ENCODE results near the gene PGC.

Gene PGC

DNA sequence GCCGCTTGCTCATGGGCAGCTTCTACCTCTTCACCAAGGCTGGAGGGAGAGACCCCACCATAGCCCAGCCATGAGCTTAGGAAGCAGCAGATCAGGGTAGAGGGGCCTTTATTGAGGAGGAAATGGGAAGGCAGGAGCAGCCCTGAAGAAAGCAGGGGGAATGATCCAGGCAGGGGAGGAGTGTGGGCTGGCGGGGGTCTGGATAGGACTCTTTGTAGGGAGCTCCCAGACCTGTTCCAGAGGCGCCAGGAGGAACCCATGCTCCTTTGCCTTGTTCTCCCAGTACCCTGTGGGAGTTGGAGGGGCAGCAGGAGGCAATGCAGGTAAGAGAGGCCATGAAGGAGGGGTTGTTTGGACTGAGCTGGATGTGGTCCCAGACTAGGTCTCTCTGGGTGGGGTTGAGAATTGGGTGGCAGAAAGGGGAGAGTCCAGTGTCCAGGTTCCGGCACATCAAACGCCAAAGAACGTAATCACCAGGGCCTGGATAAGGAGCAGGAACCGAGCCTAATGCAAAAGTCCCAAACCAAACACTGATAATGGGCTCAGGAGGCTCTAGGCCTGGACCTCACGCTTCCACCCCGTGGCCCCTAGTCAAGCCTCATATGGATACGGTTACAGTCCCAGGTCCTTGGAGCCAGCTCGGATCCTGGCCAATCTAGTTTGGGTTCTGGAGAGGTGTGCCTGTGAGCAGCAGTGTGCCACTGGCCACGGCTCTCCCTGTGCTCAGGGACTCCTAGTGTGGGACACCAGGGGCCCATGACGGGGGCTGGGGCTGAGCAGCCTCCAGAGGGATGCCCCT is 12.1 kb upstream of the PGC start:
- no peak overlapping the region for H3K9ac ChIP-seq (ENCODE audit: low read depth, low read length)
- ATAC-seq (ENCODE audit: insufficient read depth, low read depth), result no peak
- no peak overlapping the region for H3K27ac ChIP-seq (ENCODE audit: low read length)
- H3K4me3 ChIP-seq (ENCODE audit: low read depth in 1 of 2, low read length in 2 of 2), result no peak overlapping the region
- no peaks in the 10 kb centered on the region for H3K36me3 ChIP-seq (ENCODE audit: insufficient read depth, low read length)
- H3K79me2 ChIP-seq (ENCODE audit: insufficient read depth, low read length), result no peaks in the 10 kb centered on the region
- no peaks in the 10 kb centered on the region for H3K9me3 ChIP-seq (ENCODE audit: insufficient read depth, low read length, severe bottlenecking)
- DNase-seq, result no peak
- H2AFZ ChIP-seq (ENCODE audit: low read depth, low read length), result no peak overlapping the region
- no peak overlapping the region for H3K4me2 ChIP-seq (ENCODE audit: insufficient read depth, low read length)
- H3K4me1 ChIP-seq (ENCODE audit: insufficient read depth, low read length), result no peaks in the 10 kb centered on the region
- peaks cover 2% of the 10 kb centered on the region for H3K27me3 ChIP-seq (ENCODE audit: insufficient read depth, low read length, poor library complexity)
- no peaks in the 10 kb centered on the region for H4K20me1 ChIP-seq (ENCODE audit: insufficient read depth, low read length)
- TF ChIP-seq EZH2 (IDR thresholded peaks at IDR 0.05; ENCODE audit: borderline replicate concordance, low read depth, low read length, severe bottlenecking), result no peak
- TF ChIP-seq, protein P1, sequence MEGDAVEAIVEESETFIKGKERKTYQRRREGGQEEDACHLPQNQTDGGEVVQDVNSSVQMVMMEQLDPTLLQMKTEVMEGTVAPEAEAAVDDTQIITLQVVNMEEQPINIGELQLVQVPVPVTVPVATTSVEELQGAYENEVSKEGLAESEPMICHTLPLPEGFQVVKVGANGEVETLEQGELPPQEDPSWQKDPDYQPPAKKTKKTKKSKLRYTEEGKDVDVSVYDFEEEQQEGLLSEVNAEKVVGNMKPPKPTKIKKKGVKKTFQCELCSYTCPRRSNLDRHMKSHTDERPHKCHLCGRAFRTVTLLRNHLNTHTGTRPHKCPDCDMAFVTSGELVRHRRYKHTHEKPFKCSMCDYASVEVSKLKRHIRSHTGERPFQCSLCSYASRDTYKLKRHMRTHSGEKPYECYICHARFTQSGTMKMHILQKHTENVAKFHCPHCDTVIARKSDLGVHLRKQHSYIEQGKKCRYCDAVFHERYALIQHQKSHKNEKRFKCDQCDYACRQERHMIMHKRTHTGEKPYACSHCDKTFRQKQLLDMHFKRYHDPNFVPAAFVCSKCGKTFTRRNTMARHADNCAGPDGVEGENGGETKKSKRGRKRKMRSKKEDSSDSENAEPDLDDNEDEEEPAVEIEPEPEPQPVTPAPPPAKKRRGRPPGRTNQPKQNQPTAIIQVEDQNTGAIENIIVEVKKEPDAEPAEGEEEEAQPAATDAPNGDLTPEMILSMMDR (IDR thresholded peaks at IDR 0.05; ENCODE audit: borderline replicate concordance, extremely low read depth, low read length, poor library complexity, severe bottlenecking), result no peak

- ATAC-seq (ENCODE audit: insufficient read depth, low read depth) (no peak), DNase-seq (no peak)
- peaks cover 2% of the 10 kb centered on the region for H3K27me3 ChIP-seq (ENCODE audit: insufficient read depth, low read length, poor library complexity)
- no peak overlapping the region for H2AFZ ChIP-seq (ENCODE audit: low read depth, low read length)
- H4K20me1 ChIP-seq (ENCODE audit: insufficient read depth, low read length), result no peaks in the 10 kb centered on the region
- H3K4me1 ChIP-seq (ENCODE audit: insufficient read depth, low read length), result no peaks in the 10 kb centered on the region
- H3K9ac ChIP-seq (ENCODE audit: low read depth, low read length), result no peak overlapping the region
- H3K79me2 ChIP-seq (ENCODE audit: insufficient read depth, low read length), result no peaks in the 10 kb centered on the region
- H3K4me2 ChIP-seq (ENCODE audit: insufficient read depth, low read length), result no peak overlapping the region
- H3K4me3 ChIP-seq (ENCODE audit: low read depth in 1 of 2, low read length in 2 of 2), result no peak overlapping the region
- no peak for TF ChIP-seq EZH2 (IDR thresholded peaks at IDR 0.05; ENCODE audit: borderline replicate concordance, low read depth, low read length, severe bottlenecking)
- TF ChIP-seq, protein P1 (IDR thresholded peaks at IDR 0.05; ENCODE audit: borderline replicate concordance, extremely low read depth, low read length, poor library complexity, severe bottlenecking), result no peak
- H3K9me3 ChIP-seq (ENCODE audit: insufficient read depth, low read length, severe bottlenecking), result no peaks in the 10 kb centered on the region
- H3K27ac ChIP-seq (ENCODE audit: low read length), result no peak overlapping the region
- H3K36me3 ChIP-seq (ENCODE audit: insufficient read depth, low read length), result no peaks in the 10 kb centered on the region
These were observed 11.4 kb upstream of the PGC start for GRCh38 chr6:41758641-41759035.

- TF ChIP-seq, protein P1 (IDR thresholded peaks at IDR 0.05; ENCODE audit: borderline replicate concordance, extremely low read depth, low read length, poor library complexity, severe bottlenecking), result no peak
- TF ChIP-seq EZH2 (IDR thresholded peaks at IDR 0.05; ENCODE audit: borderline replicate concordance, low read depth, low read length, severe bottlenecking), result no peak
- H3K27ac ChIP-seq (ENCODE audit: low read length), result no peak overlapping the region
- H3K27me3 ChIP-seq (ENCODE audit: insufficient read depth, low read length, poor library complexity), result peaks cover 2% of the 10 kb centered on the region
- DNase-seq (no peak), ATAC-seq (ENCODE audit: insufficient read depth, low read depth) (no peak)
- no peak overlapping the region for H2AFZ ChIP-seq (ENCODE audit: low read depth, low read length)
- no peak overlapping the region for H3K9ac ChIP-seq (ENCODE audit: low read depth, low read length)
- no peak overlapping the region for H3K4me3 ChIP-seq (ENCODE audit: low read depth in 1 of 2, low read length in 2 of 2)
- H3K9me3 ChIP-seq (ENCODE audit: insufficient read depth, low read length, severe bottlenecking), result no peaks in the 10 kb centered on the region
- no peaks in the 10 kb centered on the region for H3K4me1 ChIP-seq (ENCODE audit: insufficient read depth, low read length)
- H4K20me1 ChIP-seq (ENCODE audit: insufficient read depth, low read length), result no peaks in the 10 kb centered on the region
- no peaks in the 10 kb centered on the region for H3K36me3 ChIP-seq (ENCODE audit: insufficient read depth, low read length)
- no peak overlapping the region for H3K4me2 ChIP-seq (ENCODE audit: insufficient read depth, low read length)
- H3K79me2 ChIP-seq (ENCODE audit: insufficient read depth, low read length), result no peaks in the 10 kb centered on the region
These were observed 10.9 kb upstream of the PGC start for GRCh38 chr6:41757931-41758640.
